ENCODE results near the gene TMEM86B.

Gene TMEM86B

GRCh38 chr19:55179606-55180484, 48.7 kb downstream of the TMEM86B start, which contains the start of gene SYT5 (continued):
- TF ChIP-seq KLF16 (tag by site-specific recombination; IDR thresholded peaks at IDR 0.05) (peak; percentile 94), ZNF214 (tag by site-specific recombination; IDR thresholded peaks at IDR 0.05; ENCODE audit: borderline replicate concordance) (no peak), KLF9 (tag by site-specific recombination; IDR thresholded peaks at IDR 0.05; ENCODE audit: low read depth) (peak; percentile 90), HOXC10 (CRISPR knock-in tag; IDR thresholded peaks at IDR 0.05) (peak; percentile 96), ZNF37A (tag by site-specific recombination; IDR thresholded peaks at IDR 0.05) (no peak), ZNF148 (tag by site-specific recombination; IDR thresholded peaks at IDR 0.05; ENCODE audit: borderline replicate concordance) (no peak), ZNF654 (tag by site-specific recombination; IDR thresholded peaks at IDR 0.05; ENCODE audit: low read depth) (no peak), ZIC2 (tag by site-specific recombination; IDR thresholded peaks at IDR 0.05) (no peak), ZNF404 (tag by site-specific recombination; IDR thresholded peaks at IDR 0.05) (0 out of 2 replicates have a peak, but pooled peaks have one; percentile 25), ZNF670 (tag by site-specific recombination; IDR thresholded peaks at IDR 0.05; ENCODE audit: low read depth) (no peak), ZNF776 (tag by site-specific recombination; IDR thresholded peaks at IDR 0.05; ENCODE audit: borderline replicate concordance) (no peak), ZFP3 (tag by site-specific recombination; IDR thresholded peaks at IDR 0.05; ENCODE audit: low read depth) (no peak), ZNF121 (tag by site-specific recombination; IDR thresholded peaks at IDR 0.05) (no peak), IKZF3 (tag by site-specific recombination; IDR thresholded peaks at IDR 0.05) (no peak), PBX3 (CRISPR knock-in tag; IDR thresholded peaks at IDR 0.05) (peak; percentile 88; the same call in 1 of the 2 replicates), ZNF292 (tag by site-specific recombination; IDR thresholded peaks at IDR 0.05; ENCODE audit: borderline replicate concordance, low read depth) (no peak)

GRCh38 chr19:55178781-55179599, 49.6 kb downstream of the TMEM86B start:
- peak overlapping the region; percentile 17 for H3K4me3 ChIP-seq (ENCODE audit: low read depth, low read length)
- no peaks in the 10 kb centered on the region for H3K9me3 ChIP-seq (ENCODE audit: control insufficient read depth, insufficient read depth, low read depth, low read length)
- ChIA-PET POLR2A (interaction anchor here (0.7 to 2.6 kb wide), 4 partner anchors 12 to 80 kb away, joined by 3 to 8 read pairs (median 5); partner anchors contain the start of gene PPP6R1), CTCF (interaction anchor here (1.1 to 1.4 kb wide), 2 partner anchors 38 to 454 kb away, joined by 3 to 5 read pairs; no protein-coding TSS in a partner anchor)
- H3K27ac ChIP-seq (ENCODE audit: extremely low read depth, low read depth, low read length) = no peak overlapping the region
- H3K4me1 ChIP-seq (ENCODE audit: control insufficient read depth, insufficient read depth, low read length) = peaks cover 8% of the 10 kb centered on the region
- H3K36me3 ChIP-seq (ENCODE audit: control insufficient read depth in 2 of 2, insufficient read depth in 1 of 2, low read length in 2 of 2) = no peaks in the 10 kb centered on the region
- TF ChIP-seq ZNF76 (tag by site-specific recombination; IDR thresholded peaks at IDR 0.05; ENCODE audit: borderline replicate concordance, low read depth) (peak; percentile 98), SP3 (tag by site-specific recombination; IDR thresholded peaks at IDR 0.05) (peak; percentile 66), ZNF610 (tag by site-specific recombination; IDR thresholded peaks at IDR 0.05; ENCODE audit: borderline replicate concordance) (peak; percentile 49; the same call in 1 of the 2 replicates), ZNF132 (tag by site-specific recombination; IDR thresholded peaks at IDR 0.05; ENCODE audit: borderline replicate concordance) (no peak), ZBTB11 (tag by site-specific recombination; conservative IDR thresholded peaks at IDR 0.05; ENCODE audit: low read depth) (peak; percentile 25; the same call in 1 of the 2 replicates), ZBTB44 (tag by site-specific recombination; IDR thresholded peaks at IDR 0.05) (0 out of 2 replicates have a peak, but pooled peaks have one; percentile 31), ZNF140 (tag by site-specific recombination; IDR thresholded peaks at IDR 0.05) (no peak), ZIC2 (tag by site-specific recombination; IDR thresholded peaks at IDR 0.05) (no peak), FEZF1 (tag by site-specific recombination; IDR thresholded peaks at IDR 0.05) (no peak), ZFHX2 (tag by site-specific recombination; conservative IDR thresholded peaks at IDR 0.05) (peak; percentile 33; the same call in 1 of the 2 replicates)
